Measurements from ENCODE around the gene NR2E1. TPM values are rescaled to one million over a fixed set of nuclear protein-coding genes. Genes with fewer than 3 reads are reported as not detected.

The NR2E1 gene
- total and polyA plus RNA-seq, 10 of the 15 experiments (the other 5 are each of a cell fraction or from before 2014, with no cell fraction given): not detected

DNA sequence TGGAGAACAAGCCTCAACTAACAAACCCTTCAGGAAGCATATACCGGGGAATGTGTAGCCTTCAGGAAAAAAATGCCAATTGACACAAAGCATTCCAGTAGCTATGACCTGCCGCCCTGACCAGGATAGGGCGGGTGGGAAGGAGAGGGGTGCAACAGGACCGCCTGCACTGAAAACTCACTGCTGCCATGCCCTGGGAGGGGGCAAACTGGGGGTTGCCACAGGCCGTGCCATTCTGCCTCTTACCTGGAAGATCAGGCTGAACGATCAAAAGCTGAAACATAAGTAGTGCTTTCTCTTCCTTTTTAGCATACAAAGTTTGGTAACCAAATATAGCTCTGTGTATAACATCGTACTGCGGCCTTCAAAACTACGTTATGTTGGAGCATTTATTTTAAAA, 21.7 kb downstream of the NR2E1 start:
- no peak for ATAC-seq
- H3K4me2 ChIP-seq (ENCODE audit: control insufficient read depth, insufficient read depth): no peak overlapping the region
- ChIA-PET SMC1A (ENCODE audit: uncharacterized antibody, unreplicated experiment) (no interaction called here), POLR2A (no interaction called here), CTCF (interaction anchor here (1.0 kb wide), 1 partner anchor 8 kb away, joined by 3 read pairs; no protein-coding TSS in a partner anchor), RAD21 (ENCODE audit: unreplicated experiment) (no interaction called here)
- no peak overlapping the region for H2AFZ ChIP-seq (ENCODE audit: control insufficient read depth, low read depth, low read length)
- no peaks in the 10 kb centered on the region for H4K20me1 ChIP-seq (ENCODE audit: control insufficient read depth, insufficient read depth)
- H3K4me1 ChIP-seq (ENCODE audit: control insufficient read depth, insufficient read depth, low read length): no peaks in the 10 kb centered on the region
- in situ Hi-C loops (cut with MboI) (no loop called here), intact Hi-C loops (cut with micrococcal nuclease; ENCODE audit: unreplicated experiment) (no loop called here)
- DNase-seq (ENCODE audit: low read depth, low spot score): no peak
- H3K27ac ChIP-seq (ENCODE audit: control insufficient read depth, insufficient read depth): no peak overlapping the region
- no TSS peak for BruUV-seq (replicated peaks)
- no peak for TF ChIP-seq SREBF2 (IDR thresholded peaks at IDR 0.05; ENCODE audit: low read length)
- TF ChIP-seq EED (IDR thresholded peaks at IDR 0.05; ENCODE audit: low read depth): no peak
- no peak for TF ChIP-seq MXI1 (IDR thresholded peaks at IDR 0.05; ENCODE audit: low read depth, low read length)
- TF ChIP-seq PKNOX1 (IDR thresholded peaks at IDR 0.05): no peak
- no peak for TF ChIP-seq GABPA (IDR thresholded peaks at IDR 0.05; ENCODE audit: low read depth)
- no peak for TF ChIP-seq HDAC6 (IDR thresholded peaks at IDR 0.05; ENCODE audit: unreplicated experiment)
- TF ChIP-seq HDGF (IDR thresholded peaks at IDR 0.05): no peak
- no peak for TF ChIP-seq E2F4 (IDR thresholded peaks at IDR 0.05; ENCODE audit: low read depth, low read length)
- no peak for TF ChIP-seq CBX5 (IDR thresholded peaks at IDR 0.05; ENCODE audit: low read depth)
- no peak for TF ChIP-seq RFX5 (IDR thresholded peaks at IDR 0.05; ENCODE audit: low read depth, low read length)
- no peak for TF ChIP-seq POLR2A (IDR thresholded peaks at IDR 0.05; ENCODE audit: low read depth, low read length)
- no peak for TF ChIP-seq SIN3A (IDR thresholded peaks at IDR 0.05; ENCODE audit: low read depth, low read length)
- no peak overlapping the region for H3K9ac ChIP-seq (ENCODE audit: control insufficient read depth, insufficient read depth, low read length)
- peaks cover 0 to 2% of the 10 kb centered on the region in 2 experiments; a peak in 2 of 4 replicates for H3K27me3 ChIP-seq (replicated peaks in 1 of 2; ENCODE audit: control insufficient read depth in 2 of 2, insufficient read depth in 2 of 2, low read length in 1 of 2)
- H3K79me2 ChIP-seq (ENCODE audit: control insufficient read depth, insufficient read depth, low read length): no peaks in the 10 kb centered on the region
- FAIRE-seq: no peak
- H3K9me3 ChIP-seq (replicated peaks; ENCODE audit: control insufficient read depth, insufficient read depth, low read length): no peaks in the 10 kb centered on the region
- no peaks in the 10 kb centered on the region for H3K36me3 ChIP-seq (ENCODE audit: control insufficient read depth in 2 of 2, insufficient read depth in 2 of 2, low read length in 1 of 2)
- WGBS (ENCODE audit: insufficient coverage, insufficient replicate concordance, low lambda C conversion rate, missing lambda C conversion rate): 26% methylated on average over 9 of the region's 9 CpGs
- H3K4me3 ChIP-seq: no peak overlapping the region

Measured in GM12878 (cell line).